ENCODE measurements around the gene C18orf63.

DNA sequence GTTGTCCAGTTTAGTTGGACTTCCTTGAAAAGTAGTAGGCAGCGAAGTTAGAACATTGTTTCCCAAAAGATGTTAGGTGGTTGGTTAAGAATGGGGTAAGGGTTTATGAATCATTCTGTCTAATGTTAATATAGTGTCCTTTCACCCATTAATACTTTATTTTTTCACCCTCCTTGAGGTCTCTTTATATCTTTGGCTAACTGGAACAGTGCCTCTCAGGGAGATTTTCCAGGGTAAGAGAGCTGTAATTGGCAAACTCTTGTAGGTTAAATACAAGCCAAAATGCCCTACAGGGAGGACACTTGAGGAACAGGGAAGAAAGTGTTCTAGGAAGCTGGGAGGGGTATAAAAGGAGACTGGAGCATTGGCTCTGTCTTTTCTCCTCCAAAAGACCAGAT is 22.3 kb downstream of the C18orf63 start:
- TF ChIP-seq POLR2A (IDR thresholded peaks at IDR 0.05; ENCODE audit: low read depth, low read length) = no peak
- TF ChIP-seq USF2 (IDR thresholded peaks at IDR 0.05; ENCODE audit: low read depth, low read length) = no peak
- no peak for TF ChIP-seq CTCF (conservative IDR thresholded peaks at IDR 0.05; ENCODE audit: low read depth, low read length)

All from IMR-90 (cell line).